ENCODE data around the gene ZNF507. TPM values are rescaled to one million over a fixed set of nuclear protein-coding genes. Genes with fewer than 3 reads are reported as not detected.

The ZNF507 gene
- total and polyA plus RNA-seq, 9 of the 15 experiments (the other 6 are each of a cell fraction or from before 2014, with no cell fraction given): 2.9 to 25.0 (median 10.4) TPM

DNA sequence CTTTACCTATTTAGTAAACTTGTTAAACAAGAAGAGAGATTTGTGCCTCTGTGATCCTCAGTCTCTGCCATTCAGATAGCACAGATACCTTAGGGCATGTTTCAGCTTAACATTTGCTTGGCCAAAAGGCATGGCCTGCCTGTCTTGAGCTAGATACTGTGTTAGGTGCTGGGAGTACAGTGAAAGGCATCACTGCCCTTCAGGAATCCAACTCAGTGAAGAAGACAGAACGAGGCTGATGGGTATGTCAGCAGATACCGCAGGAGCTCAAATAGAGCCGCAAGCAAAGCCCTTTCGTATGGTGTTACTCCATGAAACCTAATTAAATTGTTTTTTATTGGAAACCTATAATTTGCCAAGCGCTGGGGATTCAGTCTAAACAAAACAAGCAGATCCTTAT, 12.9 kb downstream of the ZNF507 start:
- Histone ChIP-seq H3K27ac (ENCODE audit: extremely low read depth, low read depth, low read length) (no peak overlapping the region), H3K27me3 (ENCODE audit: control insufficient read depth in 2 of 2, insufficient read depth in 2 of 2, low read length in 2 of 2) (no peaks in the 10 kb centered on the region), H3K9me1 (ENCODE audit: control insufficient read depth, insufficient read depth, low read length) (no peaks in the 10 kb centered on the region), H3K9me3 (replicated peaks; ENCODE audit: control insufficient read depth, insufficient read depth, low read depth, low read length) (no peaks in the 10 kb centered on the region), H3K4me3 (no peak overlapping the region), H3K4me2 (ENCODE audit: insufficient read depth, low read length) (no peak overlapping the region), H3K36me3 (ENCODE audit: control insufficient read depth, insufficient read depth, low read length) (peaks cover 95% of the 10 kb centered on the region), H4K20me1 (replicated peaks; ENCODE audit: control insufficient read depth, insufficient read depth, low read length) (no peaks in the 10 kb centered on the region), H3K9ac (ENCODE audit: insufficient read depth in 1 of 2, low read depth in 2 of 2, low read length in 2 of 2) (no peak overlapping the region), H2AFZ (ENCODE audit: low read depth, low read length) (no peak overlapping the region), H3K4me1 (replicated peaks in 1 of 2; ENCODE audit: control insufficient read depth in 2 of 2, insufficient read depth in 2 of 2, low read length in 2 of 2) (no peaks in the 10 kb centered on the region), H3K79me2 (ENCODE audit: control insufficient read depth, insufficient read depth, low read length) (peaks cover 27% of the 10 kb centered on the region)
- ChIA-PET POLR2A (interaction anchor here (1.0 kb wide), 1 partner anchor 11 kb away, joined by 3 read pairs; no protein-coding TSS in a partner anchor), CTCF (ENCODE audit: low intra/inter-chr PET ratio) (no interaction called here)
- no peak for FAIRE-seq
- intact Hi-C loops (cut with micrococcal nuclease) (no loop called here), in situ Hi-C loops (cut with MboI) (no loop called here)
- 95% methylated on average over 5 of the region's 5 CpGs for WGBS (ENCODE audit: insufficient coverage, low coverage, missing lambda C conversion rate)
- no TSS peak for BruUV-seq (replicated peaks)
- ATAC-seq: no peak
- DNase-seq (ENCODE audit: extremely low read depth in 1 of 4, low spot score in 3 of 4): no peak
- TF ChIP-seq ZFP36 (IDR thresholded peaks at IDR 0.05; ENCODE audit: low read depth, low read length, partially characterized antibody) (no peak), RNF2 (IDR thresholded peaks at IDR 0.05) (no peak), ZSCAN29 (IDR thresholded peaks at IDR 0.05) (no peak), IFI16 (CRISPR knock-in tag; IDR thresholded peaks at IDR 0.05) (no peak)

DNA sequence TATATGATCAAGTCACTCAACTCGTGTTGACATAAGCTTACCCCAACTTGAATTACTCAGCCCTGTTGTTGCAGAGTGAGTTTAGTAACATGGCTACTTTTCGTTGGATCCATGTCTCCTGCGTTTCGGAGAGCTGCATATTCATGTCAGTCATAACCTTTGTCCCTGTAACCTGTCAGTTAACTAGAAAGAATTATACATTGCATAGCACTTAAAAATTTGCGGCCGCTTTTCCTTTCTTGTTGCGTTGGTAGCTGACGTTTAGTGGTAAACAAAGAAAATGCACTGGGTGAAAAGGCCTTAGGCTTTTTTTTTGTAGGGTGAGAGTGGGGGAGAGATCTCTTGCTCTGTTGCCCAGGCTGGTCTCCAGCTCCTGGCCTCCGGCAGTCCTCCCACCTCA, 14.2 kb downstream of the ZNF507 start:
- ChIA-PET CTCF (ENCODE audit: low intra/inter-chr PET ratio) (no interaction called here), POLR2A (interaction anchor here (0.6 to 1.2 kb wide), 6 partner anchors 9 to 446 kb away, joined by 3 to 6 read pairs (median 4); no protein-coding TSS in a partner anchor)
- Histone ChIP-seq H3K9ac (ENCODE audit: insufficient read depth in 1 of 2, low read depth in 2 of 2, low read length in 2 of 2) (no peak overlapping the region), H4K20me1 (replicated peaks; ENCODE audit: control insufficient read depth, insufficient read depth, low read length) (no peaks in the 10 kb centered on the region), H3K9me1 (ENCODE audit: control insufficient read depth, insufficient read depth, low read length) (no peaks in the 10 kb centered on the region), H3K4me1 (replicated peaks in 1 of 2; ENCODE audit: control insufficient read depth in 2 of 2, insufficient read depth in 2 of 2, low read length in 2 of 2) (no peaks in the 10 kb centered on the region), H3K27ac (ENCODE audit: extremely low read depth, low read depth, low read length) (no peak overlapping the region), H2AFZ (ENCODE audit: low read depth, low read length) (no peak overlapping the region), H3K79me2 (ENCODE audit: control insufficient read depth, insufficient read depth, low read length) (peaks cover 15% of the 10 kb centered on the region; the same call in 2 of the 3 replicates), H3K4me2 (ENCODE audit: insufficient read depth, low read length) (no peak overlapping the region), H3K36me3 (ENCODE audit: control insufficient read depth, insufficient read depth, low read length) (peaks cover 87% of the 10 kb centered on the region), H3K9me3 (replicated peaks; ENCODE audit: control insufficient read depth, insufficient read depth, low read depth, low read length) (no peaks in the 10 kb centered on the region), H3K27me3 (ENCODE audit: control insufficient read depth in 2 of 2, insufficient read depth in 2 of 2, low read length in 2 of 2) (no peaks in the 10 kb centered on the region), H3K4me3 (no peak overlapping the region)
- intact Hi-C loops (cut with micrococcal nuclease) (no loop called here), in situ Hi-C loops (cut with MboI) (no loop called here)
- 95% methylated on average over 9 of the region's 9 CpGs for WGBS (ENCODE audit: insufficient coverage, low coverage, missing lambda C conversion rate)
- no peak for FAIRE-seq
- no peak for ATAC-seq
- no peak for DNase-seq (ENCODE audit: extremely low read depth in 1 of 4, low spot score in 3 of 4)
- no TSS peak for BruUV-seq (replicated peaks)
- TF ChIP-seq SMAD4 (CRISPR knock-in tag; conservative IDR thresholded peaks at IDR 0.05) (no peak), ZZZ3 (IDR thresholded peaks at IDR 0.05) (no peak), FOS (IDR thresholded peaks at IDR 0.05; ENCODE audit: extremely low read depth, insufficient read length) (no peak), SMARCA5 (IDR thresholded peaks at IDR 0.05) (no peak), ZNF766 (CRISPR knock-in tag; conservative IDR thresholded peaks at IDR 0.05) (no peak), ZBED1 (IDR thresholded peaks at IDR 0.05) (no peak), DNMT1 (IDR thresholded peaks at IDR 0.05) (no peak)
- TF ChIP-seq, protein P1, sequence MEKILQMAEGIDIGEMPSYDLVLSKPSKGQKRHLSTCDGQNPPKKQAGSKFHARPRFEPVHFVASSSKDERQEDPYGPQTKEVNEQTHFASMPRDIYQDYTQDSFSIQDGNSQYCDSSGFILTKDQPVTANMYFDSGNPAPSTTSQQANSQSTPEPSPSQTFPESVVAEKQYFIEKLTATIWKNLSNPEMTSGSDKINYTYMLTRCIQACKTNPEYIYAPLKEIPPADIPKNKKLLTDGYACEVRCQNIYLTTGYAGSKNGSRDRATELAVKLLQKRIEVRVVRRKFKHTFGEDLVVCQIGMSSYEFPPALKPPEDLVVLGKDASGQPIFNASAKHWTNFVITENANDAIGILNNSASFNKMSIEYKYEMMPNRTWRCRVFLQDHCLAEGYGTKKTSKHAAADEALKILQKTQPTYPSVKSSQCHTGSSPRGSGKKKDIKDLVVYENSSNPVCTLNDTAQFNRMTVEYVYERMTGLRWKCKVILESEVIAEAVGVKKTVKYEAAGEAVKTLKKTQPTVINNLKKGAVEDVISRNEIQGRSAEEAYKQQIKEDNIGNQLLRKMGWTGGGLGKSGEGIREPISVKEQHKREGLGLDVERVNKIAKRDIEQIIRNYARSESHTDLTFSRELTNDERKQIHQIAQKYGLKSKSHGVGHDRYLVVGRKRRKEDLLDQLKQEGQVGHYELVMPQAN (IDR thresholded peaks at IDR 0.05; ENCODE audit: borderline replicate concordance): no peak
- TF ChIP-seq, protein P2, sequence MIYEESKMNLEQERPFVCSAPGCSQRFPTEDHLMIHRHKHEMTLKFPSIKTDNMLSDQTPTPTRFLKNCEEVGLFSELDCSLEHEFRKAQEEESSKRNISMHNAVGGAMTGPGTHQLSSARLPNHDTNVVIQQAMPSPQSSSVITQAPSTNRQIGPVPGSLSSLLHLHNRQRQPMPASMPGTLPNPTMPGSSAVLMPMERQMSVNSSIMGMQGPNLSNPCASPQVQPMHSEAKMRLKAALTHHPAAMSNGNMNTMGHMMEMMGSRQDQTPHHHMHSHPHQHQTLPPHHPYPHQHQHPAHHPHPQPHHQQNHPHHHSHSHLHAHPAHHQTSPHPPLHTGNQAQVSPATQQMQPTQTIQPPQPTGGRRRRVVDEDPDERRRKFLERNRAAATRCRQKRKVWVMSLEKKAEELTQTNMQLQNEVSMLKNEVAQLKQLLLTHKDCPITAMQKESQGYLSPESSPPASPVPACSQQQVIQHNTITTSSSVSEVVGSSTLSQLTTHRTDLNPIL (CRISPR knock-in tag; IDR thresholded peaks at IDR 0.05): no peak
- TF ChIP-seq, protein P3, sequence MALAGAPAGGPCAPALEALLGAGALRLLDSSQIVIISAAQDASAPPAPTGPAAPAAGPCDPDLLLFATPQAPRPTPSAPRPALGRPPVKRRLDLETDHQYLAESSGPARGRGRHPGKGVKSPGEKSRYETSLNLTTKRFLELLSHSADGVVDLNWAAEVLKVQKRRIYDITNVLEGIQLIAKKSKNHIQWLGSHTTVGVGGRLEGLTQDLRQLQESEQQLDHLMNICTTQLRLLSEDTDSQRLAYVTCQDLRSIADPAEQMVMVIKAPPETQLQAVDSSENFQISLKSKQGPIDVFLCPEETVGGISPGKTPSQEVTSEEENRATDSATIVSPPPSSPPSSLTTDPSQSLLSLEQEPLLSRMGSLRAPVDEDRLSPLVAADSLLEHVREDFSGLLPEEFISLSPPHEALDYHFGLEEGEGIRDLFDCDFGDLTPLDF (CRISPR knock-in tag; IDR thresholded peaks at IDR 0.05): no peak
